HK-2 (cell line): ENCODE results near the gene FXYD6.
"Not testable (repeated sequence)": the region's sequence is repeated elsewhere in the genome, so short reads cannot be mapped to it uniquely, and the experiment has no call there.

ENCODE experiments used
- DNase-seq: peaks from one replicate; pipeline ENCODE4 v3.0.0-alpha.2; 2018; ENCODE audit not compliant: unreplicated experiment

FXYD6 gene

GRCh38 chr11:117870103-117870952 lies 6.1 kb downstream of the FXYD6 start:
- DNase-seq = no peak

GRCh38 chr11:117869604-117870003 lies 6.9 kb downstream of the FXYD6 start:
- DNase-seq = no peak

- no peak for DNase-seq
Observed at GRCh38 chr11:117868815-117869561, 7.5 kb downstream of the FXYD6 start.

GRCh38 chr11:117868088-117868487 lies 8.4 kb downstream of the FXYD6 start:
- no peak for DNase-seq

GRCh38 chr11:117866526-117866925 lies 9.9 kb downstream of the FXYD6 start:
- DNase-seq = no peak

GRCh38 chr11:117865546-117865945 lies 10.9 kb downstream of the FXYD6 start:
- not testable (repeated sequence) for DNase-seq

GRCh38 chr11:117863383-117863782 lies 13.1 kb downstream of the FXYD6 start:
- no peak for DNase-seq

- DNase-seq = no peak
Observed at GRCh38 chr11:117862753-117863152, 13.7 kb downstream of the FXYD6 start.

GRCh38 chr11:117862019-117862725 lies 14.3 kb downstream of the FXYD6 start:
- no peak for DNase-seq

- no peak for DNase-seq
Observed at GRCh38 chr11:117861151-117862018, 15.1 kb downstream of the FXYD6 start.

GRCh38 chr11:117860139-117860538 lies 16.3 kb downstream of the FXYD6 start:
- no peak for DNase-seq

GRCh38 chr11:117859488-117860112 lies 16.9 kb downstream of the FXYD6 start:
- no peak for DNase-seq

- DNase-seq = no peak
Observed at GRCh38 chr11:117859061-117859460, 17.4 kb downstream of the FXYD6 start.

- no peak for DNase-seq
Observed at GRCh38 chr11:117857734-117858414, 18.6 kb downstream of the FXYD6 start.

- no peak for DNase-seq
Observed at GRCh38 chr11:117855912-117856651, 20.4 kb downstream of the FXYD6 start.

GRCh38 chr11:117855186-117855845 lies 21.1 kb downstream of the FXYD6 start:
- no peak for DNase-seq

GRCh38 chr11:117852309-117852708 lies 24.1 kb downstream of the FXYD6 start:
- DNase-seq = no peak

- no peak for DNase-seq
Observed at GRCh38 chr11:117851852-117852251, 24.6 kb downstream of the FXYD6 start.

GRCh38 chr11:117851106-117851505 lies 25.4 kb downstream of the FXYD6 start:
- no peak for DNase-seq
